Ascending aorta (tissue), 2 donors: ENCODE measurements around the gene URGCP. TPM values are rescaled to one million over a fixed set of nuclear protein-coding genes. Genes with fewer than 3 reads are reported as not detected.
A peak's percentile ranks its signal among the peaks of the same experiment; 100 is the strongest.

Experiments used
- DNase-seq, 2 donors: peaks; one replicate each; pipeline ENCODE4 v3.0.0-alpha.2; 2019; ENCODE audit warnings: low spot score in 2 of 2
- H3K27ac ChIP-seq, 2 donors: fragments of 200-600 bp; sonication (generic); one replicate each; pipeline ENCODE4 v1.5.1; 2016 to 2017; ENCODE audit warnings: mild to moderate bottlenecking in 1 of 2
- H3K27me3 ChIP-seq: fragments of 200-600 bp; sonication (generic); one replicate; pipeline ENCODE4 v1.5.1; 2017
- H3K36me3 ChIP-seq, 2 donors: fragments of 200-600 bp; sonication (generic); one replicate each; pipeline ENCODE4 v1.5.1; 2016
- H3K4me1 ChIP-seq, 2 donors: fragments of 200-600 bp; sonication (generic); one replicate each; pipeline ENCODE4 v1.5.1; 2016 to 2017; ENCODE audit warnings: mild to moderate bottlenecking in 1 of 2
- H3K4me3 ChIP-seq, 2 donors: fragments of 200-600 bp; sonication (generic); one replicate each; pipeline ENCODE4 v1.5.1; 2016 to 2017; ENCODE audit warnings: mild to moderate bottlenecking in 1 of 2
- H3K9me3 ChIP-seq, 2 donors: fragments of 200-600 bp; sonication (generic); one replicate each; pipeline ENCODE4 v1.5.1; 2016
- CTCF ChIP-seq, 3 experiments: fragments of 200-600 bp in 2 of 3; fragments of 450-650 bp in 1 of 3; sonication (generic) in 2 of 3; IDR thresholded peaks; one replicate each; pipeline ENCODE4 v1.5.1; 2016 to 2019; ENCODE audit warnings: antibody characterized with exemption in 3 of 3, mild to moderate bottlenecking in 1 of 3, moderate library complexity in 1 of 3
- intact Hi-C: fragments of 100-400 bp; cut with DNase I; formaldehyde crosslinking; loops from one replicate; pipeline ENCODE4 v1.15.1; 2023
- total RNA-seq: library from RNA; depleted of rRNA; stranded (reverse); fragments of >200 nt; gene quantifications from one replicate; pipeline ENCODE4 v1.1.0, GENCODE V29; 2016

The URGCP gene
- total RNA-seq, 1 donor from 2014 or later = 29.2 TPM

- Histone ChIP-seq H3K4me1 (peaks cover 0 to 7% of the 10 kb centered on the region in 2 donors), H3K4me3 (peak overlapping the region; percentile 82 to 86), H3K27ac (peak overlapping the region; percentile 96), H3K27me3 (no peaks in the 10 kb centered on the region), H3K36me3 (no peaks in the 10 kb centered on the region), H3K9me3 (no peaks in the 10 kb centered on the region)
- intact Hi-C loops = loop anchor here (1.0 to 10.0 kb wide), 4 partner anchors 20 to 678 kb away; partner anchors contain the start of genes MRPS24, OGDH and URGCP
- peak in 2 of 3 experiments; percentile 21 to 38 for TF ChIP-seq CTCF (IDR thresholded peaks at IDR 0.05)
- DNase-seq = no peak
Measured at GRCh38 chr7:43926798-43927123, 20.4 kb upstream of the URGCP start.

GRCh38 chr7:43925984-43926797, 19.8 kb upstream of the URGCP start, which contains the start of gene UBE2D4:
UBE2D4 (plus strand) TSS chr7:43926436; CDS start chr7:43926533, 97 bp downstream.
- peak within 1 kb of the TSS; percentile 82 to 86 for H3K4me3 ChIP-seq
- peak; percentile 56 to 92 for DNase-seq
- H3K9me3 ChIP-seq = no peaks in the 10 kb centered on the region
- intact Hi-C loops = loop anchor here (1.0 to 10.0 kb wide), 4 partner anchors 20 to 679 kb away; partner anchors contain the start of genes MRPS24, OGDH and URGCP
- H3K27me3 ChIP-seq = no peaks in the 10 kb centered on the region
- H3K36me3 ChIP-seq = no peaks in the 10 kb centered on the region
- peak within 1 kb of the TSS; percentile 96 for H3K27ac ChIP-seq
- H3K4me1 ChIP-seq = peaks cover 0 to 7% of the 10 kb centered on the region in 2 donors
- TF ChIP-seq CTCF (IDR thresholded peaks at IDR 0.05) = no peak

GRCh38 chr7:43922726-43923125, 16.3 kb upstream of the URGCP start:
- H3K36me3 ChIP-seq = no peaks in the 10 kb centered on the region
- H3K9me3 ChIP-seq = no peaks in the 10 kb centered on the region
- H3K4me1 ChIP-seq = peaks cover 0 to 7% of the 10 kb centered on the region in 2 donors
- TF ChIP-seq CTCF (IDR thresholded peaks at IDR 0.05) = no peak
- DNase-seq = no peak
- no peak overlapping the region for H3K27ac ChIP-seq
- intact Hi-C loops = loop anchor here (10.0 kb wide), 1 partner anchor 682 kb away; the partner anchor contains the start of gene OGDH
- no peak overlapping the region for H3K4me3 ChIP-seq
- H3K27me3 ChIP-seq = no peaks in the 10 kb centered on the region

- TF ChIP-seq CTCF (IDR thresholded peaks at IDR 0.05) = no peak
- H3K27ac ChIP-seq = no peak overlapping the region
- H3K9me3 ChIP-seq = no peaks in the 10 kb centered on the region
- intact Hi-C loops = loop anchor here (10.0 kb wide), 1 partner anchor 683 kb away; the partner anchor contains the start of gene OGDH
- H3K4me1 ChIP-seq = peaks cover 0 to 7% of the 10 kb centered on the region in 2 donors
- H3K36me3 ChIP-seq = no peaks in the 10 kb centered on the region
- H3K27me3 ChIP-seq = no peaks in the 10 kb centered on the region
- no peak overlapping the region for H3K4me3 ChIP-seq
- DNase-seq = peak in 1 of 2 donors; percentile 16
Measured at GRCh38 chr7:43921423-43921822, 15.0 kb upstream of the URGCP start.

GRCh38 chr7:43915907-43916306, 9.5 kb upstream of the URGCP start:
- Histone ChIP-seq H3K27me3 (no peaks in the 10 kb centered on the region), H3K4me3 (no peak overlapping the region), H3K27ac (no peak overlapping the region), H3K4me1 (no peaks in the 10 kb centered on the region), H3K36me3 (no peaks in the 10 kb centered on the region), H3K9me3 (no peaks in the 10 kb centered on the region)
- peak in 1 of 2 donors; percentile 13 for DNase-seq
- intact Hi-C loops = no loop called here
- no peak for TF ChIP-seq CTCF (IDR thresholded peaks at IDR 0.05)
